RKO (cell line): Measurements from ENCODE around the gene ANO5.

Experiments used
- DNase-seq: peaks from one replicate; pipeline ENCODE4 v3.0.0-alpha.2; 2016; ENCODE audit warnings: low spot score

The ANO5 gene, protein sequence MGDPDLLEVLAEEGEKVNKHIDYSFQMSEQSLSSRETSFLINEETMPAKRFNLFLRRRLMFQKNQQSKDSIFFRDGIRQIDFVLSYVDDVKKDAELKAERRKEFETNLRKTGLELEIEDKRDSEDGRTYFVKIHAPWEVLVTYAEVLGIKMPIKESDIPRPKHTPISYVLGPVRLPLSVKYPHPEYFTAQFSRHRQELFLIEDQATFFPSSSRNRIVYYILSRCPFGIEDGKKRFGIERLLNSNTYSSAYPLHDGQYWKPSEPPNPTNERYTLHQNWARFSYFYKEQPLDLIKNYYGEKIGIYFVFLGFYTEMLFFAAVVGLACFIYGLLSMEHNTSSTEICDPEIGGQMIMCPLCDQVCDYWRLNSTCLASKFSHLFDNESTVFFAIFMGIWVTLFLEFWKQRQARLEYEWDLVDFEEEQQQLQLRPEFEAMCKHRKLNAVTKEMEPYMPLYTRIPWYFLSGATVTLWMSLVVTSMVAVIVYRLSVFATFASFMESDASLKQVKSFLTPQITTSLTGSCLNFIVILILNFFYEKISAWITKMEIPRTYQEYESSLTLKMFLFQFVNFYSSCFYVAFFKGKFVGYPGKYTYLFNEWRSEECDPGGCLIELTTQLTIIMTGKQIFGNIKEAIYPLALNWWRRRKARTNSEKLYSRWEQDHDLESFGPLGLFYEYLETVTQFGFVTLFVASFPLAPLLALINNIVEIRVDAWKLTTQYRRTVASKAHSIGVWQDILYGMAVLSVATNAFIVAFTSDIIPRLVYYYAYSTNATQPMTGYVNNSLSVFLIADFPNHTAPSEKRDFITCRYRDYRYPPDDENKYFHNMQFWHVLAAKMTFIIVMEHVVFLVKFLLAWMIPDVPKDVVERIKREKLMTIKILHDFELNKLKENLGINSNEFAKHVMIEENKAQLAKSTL

DNA sequence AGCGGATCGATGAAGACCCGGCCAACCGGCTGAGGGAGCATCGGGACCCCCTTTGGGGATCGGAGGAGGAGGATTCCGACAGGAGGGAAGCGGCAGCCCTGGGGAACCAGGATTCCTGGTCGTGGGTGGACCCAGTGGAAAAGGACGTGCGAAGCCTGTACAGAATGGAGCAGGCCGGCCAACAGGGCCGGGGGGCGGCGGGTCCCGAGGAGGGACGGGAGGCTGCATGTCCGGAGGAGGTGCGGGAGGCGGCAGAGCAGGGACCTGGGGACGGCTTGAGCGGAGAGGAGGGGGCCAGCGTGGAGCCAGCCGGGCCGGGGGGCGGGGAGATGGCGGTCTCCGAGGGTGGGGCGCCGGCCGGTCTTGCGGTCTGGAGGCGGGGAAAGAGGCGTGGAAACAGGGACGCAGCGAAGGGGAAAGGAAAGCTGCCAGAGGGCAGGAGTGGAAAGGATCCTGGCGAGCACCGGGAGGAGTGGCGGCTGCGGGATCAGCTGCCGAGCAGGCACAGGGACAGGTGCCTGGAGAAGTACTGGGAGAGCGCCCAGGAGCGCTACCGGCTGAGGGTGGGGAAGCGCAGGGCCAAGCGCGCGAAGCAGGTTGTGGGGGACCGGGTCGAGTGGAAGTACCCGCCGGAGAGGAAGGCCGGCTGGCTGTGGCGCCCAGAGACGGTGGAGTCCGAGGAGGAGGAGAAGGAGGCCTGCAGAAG, at the start of gene ANO5:
Gene ANO5 (plus strand): TSS at position 444 of the 706 bp plus-strand sequence. CDS start 408 bp downstream, outside the sequence.
- DNase-seq, result no peak

DNA sequence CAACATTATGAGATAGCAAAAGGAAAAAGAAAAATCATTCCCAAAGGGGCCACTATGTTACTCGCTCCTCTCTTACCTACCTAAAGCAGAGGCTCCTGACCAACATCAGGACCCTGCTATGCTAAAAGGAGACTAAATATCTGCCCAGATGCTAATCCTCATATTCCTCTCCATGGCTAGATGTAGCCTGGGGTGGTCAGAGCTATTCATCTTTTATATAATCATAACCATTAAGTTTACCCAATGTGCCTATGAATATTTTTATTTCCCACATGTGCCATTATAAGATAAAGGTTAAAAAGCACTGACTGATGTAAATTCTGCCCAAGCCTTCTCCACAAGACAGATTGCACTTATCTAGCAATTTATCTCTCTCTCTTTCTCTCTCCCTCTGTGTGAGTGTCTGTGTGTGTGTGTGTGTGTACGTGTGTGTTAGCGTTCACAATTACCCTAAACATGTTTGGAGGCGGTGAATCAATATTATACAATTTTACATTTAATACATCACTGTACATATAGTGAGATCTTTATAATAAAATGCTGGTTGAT, 41.2 kb upstream of the ANO5 start:
- DNase-seq, result no peak

GRCh38 chr11:22157531-22157930, 35.4 kb upstream of the ANO5 start:
- no peak for DNase-seq

GRCh38 chr11:22161489-22161888, 31.4 kb upstream of the ANO5 start:
- no peak for DNase-seq

- no peak for DNase-seq
These were observed 30.1 kb upstream of the ANO5 start for GRCh38 chr11:22162756-22163155.

DNA sequence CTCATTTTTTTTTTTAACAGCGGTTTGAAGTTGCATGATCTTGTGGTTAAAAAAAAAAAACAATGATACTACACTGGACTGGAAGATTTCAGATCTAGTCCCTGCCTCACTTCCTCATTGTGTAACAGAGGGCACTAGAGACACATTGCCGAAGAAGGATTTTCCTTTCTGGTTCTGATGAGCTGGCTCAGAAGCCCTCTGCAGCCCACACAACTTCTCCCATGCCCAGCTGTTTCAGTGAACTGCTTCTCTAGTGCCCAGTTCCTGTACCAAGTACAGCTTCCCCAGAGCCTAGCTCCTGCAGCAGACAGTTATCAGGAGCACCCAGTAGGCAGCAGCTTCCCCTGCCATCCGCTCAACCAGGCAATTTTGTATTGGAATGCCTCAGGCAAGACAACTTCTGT, 29.5 kb upstream of the ANO5 start:
- DNase-seq, result no peak

GRCh38 chr11:22165087-22165486, 27.8 kb upstream of the ANO5 start:
- DNase-seq, result no peak

DNA sequence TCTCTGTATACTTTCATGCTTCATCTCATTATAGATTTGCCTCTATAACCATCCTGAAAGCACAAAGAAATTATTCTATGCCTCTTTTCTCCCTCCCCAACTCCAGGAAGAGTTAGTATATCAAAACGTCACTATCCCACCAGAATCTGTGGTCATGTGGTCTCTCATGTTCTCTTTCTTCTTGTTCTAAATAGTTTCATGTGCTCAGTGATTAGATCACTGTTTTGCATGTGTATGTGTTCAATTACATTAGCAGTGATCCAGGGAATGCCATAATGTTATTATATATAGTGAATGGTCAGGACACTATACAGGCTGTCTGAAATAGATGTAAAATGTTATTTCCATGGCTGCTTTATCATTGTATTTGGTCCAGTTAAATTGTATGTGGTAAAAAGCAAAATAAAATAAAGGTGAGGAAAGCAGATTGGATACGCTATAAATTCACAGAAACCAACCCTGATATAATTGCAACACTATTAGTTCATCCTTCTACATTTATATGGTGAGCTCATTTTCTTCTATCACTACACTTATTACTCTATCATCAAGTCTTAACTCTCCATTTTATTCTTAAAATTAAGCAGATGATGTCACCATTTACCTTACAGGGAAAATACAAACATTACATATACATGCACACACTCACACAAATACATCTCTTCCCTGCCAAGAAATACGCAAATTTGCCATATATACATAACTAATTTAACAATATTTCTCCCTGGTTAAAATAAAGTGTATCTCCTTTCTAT, 26.9 kb upstream of the ANO5 start:
- DNase-seq, result no peak

GRCh38 chr11:22169833-22170232, 23.1 kb upstream of the ANO5 start:
- peak; percentile 50 for DNase-seq

- no peak for DNase-seq
These were observed 19.4 kb upstream of the ANO5 start for GRCh38 chr11:22173532-22173931.

- peak; percentile 3 for DNase-seq
These were observed 15.7 kb upstream of the ANO5 start for GRCh38 chr11:22177186-22177585.

GRCh38 chr11:22179626-22180025, 13.3 kb upstream of the ANO5 start:
- DNase-seq, result no peak

GRCh38 chr11:22180131-22180530, 12.8 kb upstream of the ANO5 start:
- DNase-seq, result no peak

GRCh38 chr11:22189660-22190059, 3.2 kb upstream of the ANO5 start:
- no peak for DNase-seq

DNA sequence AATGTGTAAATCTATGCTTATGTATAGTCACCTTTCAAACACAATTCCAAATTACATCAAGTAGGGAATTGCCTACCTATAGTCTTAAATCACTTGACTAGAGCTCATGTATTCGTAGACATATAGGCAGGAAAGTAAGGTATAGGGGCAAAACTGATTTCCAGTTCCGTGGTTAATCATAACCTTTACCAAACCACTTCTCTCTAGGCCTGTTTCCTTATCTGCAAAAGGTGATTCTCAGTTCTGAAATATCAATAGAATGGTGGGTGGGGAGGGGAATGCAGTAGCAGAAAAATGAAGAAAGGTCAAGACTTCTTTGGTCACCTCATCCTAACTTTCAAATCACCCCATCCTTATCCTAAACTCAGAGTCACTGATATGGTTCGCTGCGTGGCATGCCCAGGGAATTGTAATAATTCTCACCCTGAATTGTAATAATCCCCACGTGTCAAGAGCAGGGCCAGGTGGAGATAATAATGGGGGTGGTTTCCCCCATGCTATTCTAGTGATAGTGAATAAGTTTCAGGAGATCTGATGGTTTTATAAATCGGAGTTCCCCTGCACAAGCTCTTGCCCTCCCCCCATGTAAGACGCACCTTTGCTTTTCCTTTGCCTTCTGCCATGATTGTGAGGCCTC, 1.9 kb upstream of the ANO5 start:
- DNase-seq, result no peak

DNA sequence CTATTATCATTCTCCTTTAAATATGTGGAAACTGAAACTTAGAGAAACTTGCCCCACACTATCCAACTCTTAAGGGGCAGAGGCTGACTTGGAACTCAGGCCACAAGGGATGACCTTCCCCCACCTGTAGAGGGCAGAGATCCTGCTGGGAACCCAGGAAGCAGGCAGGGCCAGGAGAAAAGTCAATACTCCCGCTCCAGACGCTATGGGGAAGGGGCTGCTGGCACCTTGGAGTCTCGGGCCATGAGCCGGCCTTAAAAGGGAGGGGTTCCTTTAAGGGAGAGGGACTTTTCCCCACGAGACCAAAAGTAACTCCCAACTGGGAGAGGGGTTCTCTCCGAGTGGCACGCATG, 620 bp upstream of the ANO5 start:
- no peak for DNase-seq

DNA sequence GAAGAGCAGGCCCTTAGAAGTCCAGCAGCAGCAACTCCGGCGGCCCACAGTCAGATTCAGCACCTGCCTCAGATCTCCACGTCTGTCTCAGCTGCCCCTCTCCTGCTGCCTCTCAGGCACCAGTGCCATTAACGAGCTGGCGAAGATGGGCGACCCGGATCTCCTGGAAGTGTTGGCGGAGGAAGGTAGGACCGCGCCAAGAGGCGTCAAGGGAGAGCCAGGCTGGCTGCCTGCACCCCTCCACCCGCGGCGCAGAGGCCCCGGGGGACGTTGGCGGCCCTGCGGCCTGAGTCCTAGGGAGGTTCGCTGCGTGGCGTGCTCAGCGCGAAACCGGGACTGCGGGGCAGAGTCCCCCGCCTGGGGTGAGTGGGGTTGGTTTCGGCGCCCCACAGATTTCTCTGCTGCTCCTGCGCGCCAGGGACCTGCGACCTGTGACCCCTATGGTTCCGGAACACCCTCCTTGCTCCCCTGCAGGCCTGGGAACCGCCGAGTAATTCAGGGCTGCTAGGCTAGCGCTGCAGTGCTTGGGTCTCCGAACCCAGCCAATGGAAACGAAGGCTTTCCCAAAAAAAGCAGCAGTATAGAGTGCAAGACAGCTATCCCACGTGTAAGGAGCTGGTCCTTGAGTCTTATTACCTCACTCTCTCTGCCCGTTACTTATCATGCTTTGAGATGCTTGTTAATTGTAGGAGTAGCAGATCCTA, 615 bp downstream of the ANO5 start:
- no peak for DNase-seq

DNA sequence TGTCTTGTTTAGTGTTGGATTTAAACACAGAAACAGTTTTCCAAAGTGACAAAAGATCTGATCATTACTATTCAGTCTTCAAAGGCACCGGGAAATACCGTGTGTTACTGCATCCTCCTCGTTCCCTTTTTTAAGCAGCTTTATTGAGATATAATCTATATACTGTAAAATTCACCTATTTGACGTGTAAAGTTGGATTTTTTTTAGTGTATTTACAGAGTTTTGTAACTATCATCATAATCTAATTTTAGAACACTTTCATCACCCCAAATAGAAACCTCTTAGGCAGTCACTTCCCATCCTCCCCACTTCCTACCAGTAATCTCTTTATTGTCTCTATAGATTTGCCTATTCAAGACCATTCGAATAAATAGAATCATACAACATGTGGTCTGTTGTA, 1.4 kb downstream of the ANO5 start:
- DNase-seq, result no peak

DNA sequence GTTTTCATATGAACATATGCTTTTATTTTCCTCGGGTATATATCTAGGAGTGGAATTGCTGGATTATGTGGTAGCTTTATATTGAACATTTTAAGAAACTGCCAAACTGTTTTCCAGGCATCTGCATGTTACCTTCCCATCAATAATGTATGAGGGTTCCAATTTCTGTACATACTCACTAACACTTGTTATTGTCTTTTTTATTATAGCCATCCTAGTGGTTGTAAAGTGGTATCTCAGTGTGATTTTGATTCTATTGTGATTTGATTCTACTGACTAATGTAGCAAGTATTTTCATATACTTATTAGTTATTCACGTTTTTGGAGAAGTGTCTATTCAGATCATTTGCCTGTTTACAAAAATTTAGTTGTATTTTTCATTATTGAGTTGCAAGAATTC, 2.0 kb downstream of the ANO5 start:
- DNase-seq, result no peak
